HG03045 (cell line): ENCODE data around the gene NEK7.
A peak's percentile ranks its signal among the peaks of the same experiment; 100 is the strongest.

ENCODE experiments used
- ATAC-seq: cut with Tn5 transposase; IDR thresholded peaks from one replicate; pipeline ENCODE4 v1.9.1; 2021; ENCODE audit warnings: mild to moderate bottlenecking, moderate library complexity; ENCODE audit not compliant: unreplicated experiment

NEK7 gene

DNA sequence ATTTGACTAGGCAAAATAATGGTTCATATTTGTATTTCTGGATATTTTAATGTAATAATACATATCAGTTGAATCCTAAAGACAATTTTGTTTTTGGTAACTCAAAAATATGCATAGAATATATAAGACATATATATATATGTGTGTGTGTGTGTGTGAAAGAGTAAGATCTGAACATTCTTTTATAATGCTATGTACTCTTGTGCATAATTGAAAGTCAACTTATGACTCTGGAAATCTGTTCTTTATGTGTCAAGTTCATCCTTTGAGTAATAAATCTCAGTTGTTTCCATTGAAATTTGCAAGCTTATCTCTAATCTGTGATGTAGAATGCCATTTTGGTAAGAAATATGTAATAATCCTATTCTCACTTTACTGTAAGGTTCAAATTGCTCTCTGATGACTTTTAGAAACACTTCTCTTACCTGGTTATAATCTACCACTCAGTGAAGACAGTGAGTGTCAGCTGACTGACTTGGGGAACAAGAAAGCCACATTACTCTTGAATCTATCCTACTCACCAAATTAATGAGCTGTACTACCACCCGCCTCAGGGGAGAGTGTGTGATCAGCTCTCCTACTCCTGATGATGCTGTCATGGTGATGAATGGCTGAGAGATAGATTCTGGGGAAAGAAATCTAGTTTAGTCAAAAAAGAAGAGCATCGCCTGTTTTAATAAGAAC lies 15.0 kb upstream of the NEK7 start:
- ATAC-seq = no peak

DNA sequence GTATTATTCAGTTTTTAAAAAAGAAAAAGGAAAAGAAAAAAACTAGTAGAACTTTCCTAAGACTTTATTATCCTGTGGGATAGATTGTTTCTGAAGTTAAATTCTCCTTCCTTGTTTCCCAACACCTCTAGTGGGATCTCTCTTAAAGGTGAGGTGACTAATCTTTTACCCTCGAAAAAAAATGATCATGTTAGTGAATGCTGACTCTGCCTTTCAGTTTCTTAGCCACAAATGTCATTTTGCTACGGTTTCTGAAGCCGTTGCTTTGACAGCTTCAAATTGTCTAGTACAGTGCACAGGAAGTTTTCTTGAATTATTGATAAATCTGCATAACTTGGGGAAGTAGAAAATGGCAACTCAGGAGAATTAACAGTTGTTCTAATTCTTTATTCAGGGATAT lies 13.0 kb upstream of the NEK7 start:
- no peak for ATAC-seq

GRCh38 chr1:198147216-198147615 lies 9.6 kb upstream of the NEK7 start:
- no peak for ATAC-seq

DNA sequence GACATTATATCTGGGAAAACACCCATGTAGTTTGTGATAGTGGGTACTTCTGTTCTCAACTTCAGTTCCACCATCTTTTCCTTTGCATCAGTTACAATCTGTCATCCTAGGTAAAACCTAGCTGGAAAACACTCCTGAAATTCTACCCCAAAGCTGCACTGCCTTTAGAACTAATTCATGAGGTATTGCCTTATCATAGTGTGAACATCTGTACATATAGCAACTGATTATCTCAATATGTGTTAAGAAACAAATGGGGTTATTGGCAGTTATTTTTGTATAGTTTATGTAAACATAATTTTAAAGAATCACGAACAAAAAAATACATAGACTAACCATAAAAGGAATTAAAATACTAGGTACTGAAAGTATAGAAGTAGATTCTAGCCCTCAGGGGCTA lies 6.4 kb upstream of the NEK7 start:
- ATAC-seq = no peak

DNA sequence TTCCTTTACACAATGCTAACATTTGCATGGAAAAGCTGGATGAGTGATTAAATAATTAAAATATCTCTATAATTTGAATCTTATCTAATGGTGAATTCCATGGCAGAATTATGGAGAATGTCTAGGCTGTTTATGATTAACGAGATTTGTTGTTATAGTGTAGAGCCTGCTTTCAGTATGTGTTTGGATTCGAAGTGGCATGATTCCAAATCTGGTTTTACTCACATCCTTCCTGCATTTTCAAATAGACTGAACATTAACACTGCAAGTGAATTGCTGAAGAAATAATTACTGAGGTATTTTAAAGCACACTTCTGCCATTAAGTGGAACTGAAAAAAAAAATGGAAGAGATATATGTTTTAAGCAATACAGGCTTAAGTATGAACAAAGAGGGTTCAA lies 5.1 kb upstream of the NEK7 start:
- ATAC-seq = no peak

GRCh38 chr1:198153103-198153502 lies 3.7 kb upstream of the NEK7 start:
- ATAC-seq = no peak

- ATAC-seq = no peak
These were observed 3.0 kb upstream of the NEK7 start for GRCh38 chr1:198153804-198154203.

DNA sequence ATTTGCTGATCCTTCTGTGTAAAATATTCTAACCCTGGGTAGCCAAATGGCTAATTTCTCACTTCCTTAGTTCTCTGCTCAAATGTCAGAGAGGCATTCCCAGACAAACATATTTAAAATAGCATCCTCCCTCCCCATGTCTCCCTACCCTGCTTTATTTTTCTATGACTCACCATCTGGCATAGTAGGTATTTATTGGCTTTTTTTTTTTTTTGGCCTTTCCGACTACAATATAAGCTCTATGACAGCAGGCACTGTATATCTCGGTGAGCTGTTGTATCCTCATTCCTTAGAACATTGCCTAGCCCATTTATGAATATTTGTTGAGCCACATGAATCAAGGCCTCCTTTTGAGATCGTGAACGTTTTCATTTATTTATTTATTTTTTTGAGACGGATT lies 1.5 kb upstream of the NEK7 start:
- no peak for ATAC-seq

DNA sequence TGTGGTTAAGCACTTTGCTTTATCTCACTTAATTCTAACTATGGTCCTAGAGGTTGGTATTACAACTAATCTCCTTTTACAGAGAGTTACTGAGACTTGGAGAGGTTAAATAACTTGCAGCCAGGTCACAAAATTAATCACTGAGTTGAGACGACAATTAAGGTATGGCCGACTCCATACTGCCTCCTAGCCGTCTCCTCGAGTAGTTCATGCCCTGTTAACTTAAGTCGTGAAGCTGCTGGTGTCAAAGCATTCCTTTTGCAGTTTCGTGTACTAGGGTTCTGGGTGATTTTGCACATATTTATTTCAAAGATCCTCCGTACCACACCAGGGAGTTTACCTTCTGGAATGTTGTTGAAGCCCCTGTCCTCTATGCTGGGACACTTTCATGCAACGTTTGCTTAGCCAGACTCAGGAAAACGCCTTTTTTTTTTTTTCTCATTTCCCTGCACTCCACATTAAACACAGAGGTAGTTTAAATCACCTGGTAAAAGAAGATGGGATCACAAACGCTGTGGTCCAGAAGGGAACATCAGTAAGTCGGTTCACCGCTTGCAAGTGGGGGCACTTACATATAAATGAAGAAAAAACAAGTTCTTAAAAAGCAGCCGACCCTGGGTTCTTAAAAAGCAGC lies 570 bp upstream of the NEK7 start:
- peak; percentile 21 for ATAC-seq

- peak; percentile 51 for ATAC-seq
These were observed 546 bp downstream of the NEK7 start for GRCh38 chr1:198157241-198157846.

DNA sequence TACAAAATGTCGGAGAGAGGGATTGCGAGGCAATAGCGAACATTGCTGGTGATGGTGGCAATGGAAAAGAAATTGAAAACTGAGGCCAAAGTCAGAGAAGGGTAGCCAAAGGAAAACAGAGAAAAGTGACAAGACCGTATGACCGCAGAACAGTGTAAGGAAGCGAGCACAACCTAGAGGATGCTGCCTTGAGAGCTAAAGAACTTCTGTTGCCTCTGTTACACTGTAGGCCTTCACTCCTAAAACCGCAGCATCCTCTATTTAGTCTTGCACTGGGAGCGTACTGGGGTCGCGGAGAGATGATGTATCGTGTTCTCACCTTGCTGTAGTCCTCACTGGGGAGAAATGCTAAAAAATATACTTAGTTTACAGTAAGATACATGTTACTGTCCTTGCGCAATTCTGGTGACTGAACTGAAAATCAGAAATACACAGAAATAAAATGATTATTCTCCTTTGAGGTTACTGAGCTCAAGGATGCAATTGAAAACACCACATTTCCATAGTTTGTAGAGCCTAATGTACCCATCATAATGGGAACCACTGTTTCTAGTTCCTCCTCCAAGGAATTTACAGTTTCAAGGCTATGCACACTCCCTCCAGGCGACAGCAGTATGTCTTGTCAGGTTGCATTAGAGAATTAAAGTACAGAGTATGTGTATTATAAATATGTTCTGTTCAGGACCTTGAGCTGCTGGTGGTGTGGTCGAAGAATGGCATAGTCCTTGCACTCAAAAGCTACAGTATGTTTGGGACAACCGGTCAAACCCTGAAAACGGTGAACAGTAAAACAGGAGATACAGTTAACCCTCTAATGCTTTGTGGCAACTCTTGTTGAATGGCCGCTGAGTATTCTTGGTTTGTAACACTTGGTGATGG lies 1.3 kb downstream of the NEK7 start:
- ATAC-seq = no peak

- peak; percentile 72 for ATAC-seq
These were observed 2.2 kb downstream of the NEK7 start for GRCh38 chr1:198158735-198159589.

GRCh38 chr1:198160222-198160621 lies 3.4 kb downstream of the NEK7 start:
- no peak for ATAC-seq

GRCh38 chr1:198160946-198161614 lies 4.3 kb downstream of the NEK7 start:
- ATAC-seq = no peak

DNA sequence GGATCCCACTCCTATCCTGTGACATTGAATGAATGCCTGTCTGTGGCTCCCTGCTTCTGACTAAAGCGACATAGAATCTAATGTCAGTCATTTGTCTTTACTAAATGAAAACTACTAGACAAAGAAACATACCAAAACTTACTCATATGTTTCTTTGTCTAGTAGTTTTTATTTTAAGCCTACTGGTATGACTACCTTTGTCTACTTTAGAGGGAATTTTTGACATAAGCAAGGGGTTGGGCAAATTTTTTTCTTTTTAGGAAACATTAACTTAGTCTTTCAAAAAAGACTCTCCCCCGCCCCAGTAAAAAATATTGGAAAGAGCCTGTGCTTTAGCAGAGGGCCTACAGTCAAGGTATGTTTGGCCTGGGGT lies 4.9 kb downstream of the NEK7 start:
- ATAC-seq = no peak

- ATAC-seq = no peak
These were observed 5.4 kb downstream of the NEK7 start for GRCh38 chr1:198162091-198162767.

DNA sequence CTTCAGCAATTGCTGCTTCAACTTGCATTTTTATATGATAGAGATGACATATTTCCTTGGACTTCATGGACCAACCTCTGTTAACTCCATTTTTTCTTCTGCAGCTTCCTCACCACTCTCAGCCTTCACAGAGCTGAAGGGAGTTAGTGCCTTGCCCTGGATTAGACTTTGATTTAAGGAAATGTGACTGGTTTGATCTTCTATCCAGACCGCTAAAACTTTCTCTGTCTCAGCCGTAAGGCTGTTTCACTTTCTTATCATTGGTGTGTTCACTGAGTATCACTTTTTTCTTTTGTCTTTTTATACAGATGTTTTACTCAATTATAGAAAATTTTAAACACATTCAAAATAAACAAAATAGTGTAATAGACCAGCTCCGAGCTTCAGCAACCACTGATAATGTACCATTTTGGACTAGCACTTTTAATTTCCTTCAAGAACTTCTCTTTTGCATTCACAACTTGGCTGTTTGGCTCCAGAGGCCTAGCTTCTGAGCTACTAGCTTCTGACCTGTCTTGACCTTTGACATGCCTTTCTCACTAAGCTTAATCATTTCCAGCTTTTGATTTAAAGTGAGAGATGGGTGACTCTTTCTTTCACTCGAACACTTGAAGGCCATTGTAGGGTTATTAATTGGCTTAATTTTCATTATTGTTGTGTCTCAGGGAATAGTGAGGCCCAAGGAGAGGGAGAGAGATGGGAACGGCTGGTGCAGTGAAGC lies 9.3 kb downstream of the NEK7 start:
- no peak for ATAC-seq

- no peak for ATAC-seq
These were observed 10.1 kb downstream of the NEK7 start for GRCh38 chr1:198166900-198167299.

GRCh38 chr1:198167436-198167934 lies 10.7 kb downstream of the NEK7 start:
- ATAC-seq = peak; percentile 46
